ENCODE data around the gene NSDHL.

Gene NSDHL

DNA sequence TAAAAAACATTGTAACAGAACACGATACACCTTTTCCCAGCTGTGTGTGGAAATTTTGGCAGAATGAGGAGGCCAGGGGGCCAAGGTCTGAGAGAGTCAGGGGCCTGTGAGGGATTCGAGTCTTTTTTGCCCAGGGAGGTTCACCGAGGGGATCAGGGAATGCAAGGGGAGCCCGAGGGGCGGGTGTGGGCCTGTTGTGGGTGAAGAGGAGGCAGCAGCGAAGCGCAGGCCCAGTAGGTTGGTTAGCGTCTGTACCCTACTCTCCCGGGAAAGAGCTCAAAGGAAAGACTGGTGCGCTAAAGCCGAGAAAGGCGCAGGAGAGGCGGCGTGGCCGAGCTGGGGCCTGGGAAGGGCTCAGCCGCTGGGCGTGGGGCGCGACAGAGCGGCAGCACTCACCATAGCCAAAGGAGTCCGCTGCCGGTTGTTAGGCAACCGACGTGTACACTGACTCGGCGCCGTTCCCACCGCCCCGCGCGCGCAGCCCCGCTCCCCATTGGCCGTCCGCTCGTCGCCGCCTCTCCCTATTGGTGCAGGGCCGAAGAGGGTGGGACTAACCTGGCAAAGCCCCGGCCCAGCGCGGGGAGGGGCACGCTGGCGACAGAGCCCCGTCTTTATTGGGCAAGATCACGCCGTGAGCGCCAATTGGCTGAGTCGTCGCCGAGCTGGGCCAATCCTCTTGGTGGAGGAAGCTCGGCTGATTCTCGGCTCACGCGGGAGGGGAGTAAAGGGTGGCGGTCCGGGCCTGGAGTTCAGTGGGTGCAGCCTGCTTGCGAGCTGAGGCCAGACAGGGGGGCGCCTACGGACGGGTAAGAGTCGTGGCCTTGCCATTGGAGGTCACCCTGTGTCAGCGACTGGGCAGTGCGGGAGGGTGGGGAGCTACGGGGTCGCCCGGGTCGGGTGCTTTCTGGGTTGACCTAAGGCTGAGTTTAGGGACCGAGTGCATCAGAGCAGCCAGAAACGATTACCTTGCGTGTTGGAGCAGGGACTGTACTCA is at the start of gene NSDHL, which contains the start of gene CETN2:
NSDHL (plus strand) TSS at position 752 of the 994 bp plus-strand sequence. CDS start 15,262 bp downstream, outside the sequence.
CETN2 (minus strand) TSS at position 446 of the 994 bp plus-strand sequence; CDS start at position 399, 47 bp downstream.
- TF ChIP-seq, protein P1, sequence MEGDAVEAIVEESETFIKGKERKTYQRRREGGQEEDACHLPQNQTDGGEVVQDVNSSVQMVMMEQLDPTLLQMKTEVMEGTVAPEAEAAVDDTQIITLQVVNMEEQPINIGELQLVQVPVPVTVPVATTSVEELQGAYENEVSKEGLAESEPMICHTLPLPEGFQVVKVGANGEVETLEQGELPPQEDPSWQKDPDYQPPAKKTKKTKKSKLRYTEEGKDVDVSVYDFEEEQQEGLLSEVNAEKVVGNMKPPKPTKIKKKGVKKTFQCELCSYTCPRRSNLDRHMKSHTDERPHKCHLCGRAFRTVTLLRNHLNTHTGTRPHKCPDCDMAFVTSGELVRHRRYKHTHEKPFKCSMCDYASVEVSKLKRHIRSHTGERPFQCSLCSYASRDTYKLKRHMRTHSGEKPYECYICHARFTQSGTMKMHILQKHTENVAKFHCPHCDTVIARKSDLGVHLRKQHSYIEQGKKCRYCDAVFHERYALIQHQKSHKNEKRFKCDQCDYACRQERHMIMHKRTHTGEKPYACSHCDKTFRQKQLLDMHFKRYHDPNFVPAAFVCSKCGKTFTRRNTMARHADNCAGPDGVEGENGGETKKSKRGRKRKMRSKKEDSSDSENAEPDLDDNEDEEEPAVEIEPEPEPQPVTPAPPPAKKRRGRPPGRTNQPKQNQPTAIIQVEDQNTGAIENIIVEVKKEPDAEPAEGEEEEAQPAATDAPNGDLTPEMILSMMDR (IDR thresholded peaks at IDR 0.05): no peak

DNA sequence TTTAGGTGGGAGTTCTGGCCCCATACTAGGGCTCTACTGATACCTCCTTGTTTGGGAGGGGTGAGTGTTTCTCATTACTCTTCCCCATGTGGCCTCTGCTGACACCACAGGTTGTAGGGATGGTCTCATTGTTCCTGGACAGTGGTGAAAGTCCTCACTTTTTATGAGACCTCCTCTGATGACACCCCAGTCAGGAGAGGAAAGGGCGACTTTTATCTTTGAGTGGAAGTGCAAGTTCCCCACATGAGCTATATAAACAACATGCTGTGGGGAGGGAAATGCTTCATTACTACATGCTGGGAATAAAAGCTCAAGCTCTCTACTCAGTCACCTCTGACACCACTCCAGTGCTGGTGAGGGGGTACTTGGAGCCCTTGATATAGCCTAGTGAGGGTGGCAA is 31.9 kb upstream of the NSDHL start:
- TF ChIP-seq, protein P1 (IDR thresholded peaks at IDR 0.05): no peak

DNA sequence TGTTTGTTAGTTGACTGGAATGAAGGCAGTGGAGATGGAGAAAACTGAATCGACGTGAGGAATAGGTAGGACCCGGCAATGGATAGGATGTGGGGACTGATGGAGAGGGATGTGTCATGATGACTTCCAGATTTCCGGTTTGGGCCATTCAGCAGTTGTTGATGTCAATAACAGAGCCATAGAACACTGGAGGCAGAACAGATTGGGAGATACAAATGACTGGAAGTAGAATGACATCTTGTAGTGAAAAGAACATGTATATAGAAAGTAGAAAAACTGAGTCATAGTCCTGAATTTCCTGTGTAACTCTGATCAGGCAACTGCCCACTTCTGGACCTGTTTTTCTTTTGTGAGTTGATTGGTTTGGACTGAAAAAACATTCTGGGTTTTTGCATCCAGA is 24.8 kb upstream of the NSDHL start:
- TF ChIP-seq, protein P1 (IDR thresholded peaks at IDR 0.05): no peak

DNA sequence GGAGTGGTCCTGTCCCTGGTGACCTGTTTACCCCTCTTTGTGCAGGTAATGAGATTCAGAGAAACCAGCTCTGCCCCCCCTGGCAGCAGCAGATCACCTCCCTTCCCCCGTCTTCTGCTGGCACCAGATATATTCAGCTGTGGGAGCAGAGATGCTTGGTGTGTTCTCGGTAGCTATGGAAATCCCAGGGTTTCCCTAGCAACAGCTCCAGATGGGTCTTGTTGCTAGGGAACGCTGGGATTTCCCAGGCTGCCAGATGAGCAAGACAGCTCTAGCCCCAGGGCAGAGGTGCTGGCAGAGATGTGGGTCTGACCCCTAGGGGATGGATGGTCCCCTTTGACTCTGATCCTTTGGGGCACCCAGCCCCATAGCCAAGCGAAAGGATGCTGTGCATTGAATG is 20.5 kb upstream of the NSDHL start:
- TF ChIP-seq, protein P1 (IDR thresholded peaks at IDR 0.05): no peak

DNA sequence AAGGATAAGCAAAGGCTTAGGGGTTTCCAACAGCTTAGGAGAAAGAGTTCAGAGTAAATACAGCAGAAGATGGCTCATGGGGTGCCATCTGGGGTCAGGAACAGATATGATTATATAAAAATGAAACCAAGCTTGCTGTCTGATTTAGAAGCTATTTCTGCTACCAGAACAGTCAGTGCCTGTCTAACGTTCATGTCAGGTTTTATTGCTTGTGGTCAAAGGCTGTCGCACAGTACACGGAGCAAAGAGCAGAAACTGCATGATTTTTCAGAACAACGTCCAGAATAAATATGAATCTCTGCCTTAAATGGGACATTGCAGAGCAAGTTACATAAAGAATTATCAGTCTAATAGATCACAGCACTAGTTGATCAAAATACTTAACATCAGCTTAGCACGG is 17.7 kb upstream of the NSDHL start:
- TF ChIP-seq, protein P1 (IDR thresholded peaks at IDR 0.05): no peak

DNA sequence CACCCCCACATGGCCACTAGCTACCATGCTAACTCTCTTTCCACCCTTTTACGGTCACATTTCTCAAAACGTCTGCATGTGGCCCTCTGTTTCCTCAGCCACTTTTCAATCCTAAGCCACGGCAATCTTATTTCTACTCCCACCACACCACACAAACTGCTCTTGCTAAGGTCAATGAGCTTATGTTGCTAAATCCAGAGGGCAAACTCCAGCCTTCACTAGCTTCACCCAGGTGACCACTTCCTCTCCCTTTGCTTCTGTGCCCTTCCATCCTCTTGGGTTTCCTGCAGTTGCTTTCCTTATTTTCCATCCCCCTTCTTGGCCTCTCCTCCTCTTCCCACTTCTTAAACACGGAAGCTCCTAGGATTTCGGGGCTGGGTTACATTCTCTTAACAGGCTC is 16.8 kb upstream of the NSDHL start:
- TF ChIP-seq, protein P1 (IDR thresholded peaks at IDR 0.05): no peak

DNA sequence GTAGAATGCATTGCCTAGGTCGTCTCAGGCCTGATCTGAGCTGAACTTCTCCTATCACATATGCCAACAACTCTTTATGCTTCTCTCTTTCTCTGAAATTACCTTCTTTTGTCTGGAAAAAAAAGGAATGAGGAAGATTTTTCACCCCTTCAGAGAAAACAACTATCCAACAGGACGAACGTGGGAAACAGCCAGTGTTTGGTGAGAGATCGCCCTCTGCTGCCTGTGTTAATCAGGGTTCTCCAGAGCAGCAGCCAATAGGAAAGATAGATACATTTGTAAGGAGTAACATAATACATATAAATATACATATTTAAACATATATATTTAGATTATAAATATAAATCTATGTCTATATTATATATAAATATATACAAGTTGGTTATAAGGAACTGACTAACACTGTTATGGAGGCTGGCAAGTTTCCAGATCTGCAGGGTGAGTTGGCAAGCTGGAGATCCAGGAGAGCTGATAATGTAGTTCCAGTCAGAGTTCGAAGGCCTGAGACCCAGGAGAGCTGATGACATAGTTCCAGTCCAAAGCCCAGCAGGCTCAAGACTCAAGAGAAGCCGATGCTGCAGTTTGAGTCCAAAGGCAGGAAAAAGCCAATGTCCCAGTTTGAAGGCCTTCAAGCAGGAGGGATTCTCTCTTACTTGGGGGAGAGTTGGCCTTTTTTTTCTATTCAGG is 13.6 kb upstream of the NSDHL start:
- TF ChIP-seq, protein P1 (IDR thresholded peaks at IDR 0.05): peak; percentile 49
